Breast epithelium (tissue), 3 donors: ENCODE measurements around the gene POFUT2.

Experiments
- POLR2A ChIP-seq: fragments of 450-650 bp; IDR thresholded peaks from one replicate; pipeline ENCODE4 v1.6.1; 2016; ENCODE audit warnings: antibody characterized with exemption, mild to moderate bottlenecking, moderate library complexity
- TF ChIP-seq, protein P1 (sequence below), 3 donors: fragments of 450-650 bp; IDR thresholded peaks; one replicate each; pipeline ENCODE4 v1.5.1; 2016 to 2017; ENCODE audit warnings: antibody characterized with exemption in 3 of 3, mild to moderate bottlenecking in 3 of 3, moderate library complexity in 3 of 3

DNA sequence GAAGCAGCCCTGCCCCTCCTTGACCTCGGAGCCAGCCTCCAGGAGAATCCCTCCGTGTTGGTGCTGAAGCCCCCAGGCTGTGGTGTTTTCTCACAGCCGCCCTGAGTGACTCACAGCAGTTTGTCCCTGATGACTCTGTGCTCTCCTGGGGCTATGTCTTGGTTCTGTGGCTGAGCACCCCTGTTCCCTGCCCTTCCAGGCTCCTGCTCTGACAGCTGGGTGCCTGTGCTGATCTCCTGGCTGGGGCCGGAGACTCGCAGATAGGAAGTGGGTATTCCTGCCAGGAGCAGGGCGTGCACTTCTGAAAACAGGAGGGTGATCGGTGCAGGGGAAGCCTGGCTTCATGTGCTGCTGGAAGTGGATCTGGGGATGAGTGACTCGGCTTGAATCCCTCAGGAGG, 34.5 kb downstream of the POFUT2 start:
- TF ChIP-seq, protein P1, sequence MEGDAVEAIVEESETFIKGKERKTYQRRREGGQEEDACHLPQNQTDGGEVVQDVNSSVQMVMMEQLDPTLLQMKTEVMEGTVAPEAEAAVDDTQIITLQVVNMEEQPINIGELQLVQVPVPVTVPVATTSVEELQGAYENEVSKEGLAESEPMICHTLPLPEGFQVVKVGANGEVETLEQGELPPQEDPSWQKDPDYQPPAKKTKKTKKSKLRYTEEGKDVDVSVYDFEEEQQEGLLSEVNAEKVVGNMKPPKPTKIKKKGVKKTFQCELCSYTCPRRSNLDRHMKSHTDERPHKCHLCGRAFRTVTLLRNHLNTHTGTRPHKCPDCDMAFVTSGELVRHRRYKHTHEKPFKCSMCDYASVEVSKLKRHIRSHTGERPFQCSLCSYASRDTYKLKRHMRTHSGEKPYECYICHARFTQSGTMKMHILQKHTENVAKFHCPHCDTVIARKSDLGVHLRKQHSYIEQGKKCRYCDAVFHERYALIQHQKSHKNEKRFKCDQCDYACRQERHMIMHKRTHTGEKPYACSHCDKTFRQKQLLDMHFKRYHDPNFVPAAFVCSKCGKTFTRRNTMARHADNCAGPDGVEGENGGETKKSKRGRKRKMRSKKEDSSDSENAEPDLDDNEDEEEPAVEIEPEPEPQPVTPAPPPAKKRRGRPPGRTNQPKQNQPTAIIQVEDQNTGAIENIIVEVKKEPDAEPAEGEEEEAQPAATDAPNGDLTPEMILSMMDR (IDR thresholded peaks at IDR 0.05), result no peak
- TF ChIP-seq POLR2A, result no peak
